HK-2 (cell line): ENCODE measurements around the gene CFAP251.
A peak's percentile ranks its signal among the peaks of the same experiment; 100 is the strongest.
"Not testable (repeated sequence)": the region's sequence is repeated elsewhere in the genome, so short reads cannot be mapped to it uniquely, and the experiment has no call there.

ENCODE experiments used
- DNase-seq: peaks from one replicate; pipeline ENCODE4 v3.0.0-alpha.2; 2018; ENCODE audit not compliant: unreplicated experiment

CFAP251 gene

GRCh38 chr12:121903202-121903601 lies 15.2 kb upstream of the CFAP251 start:
- DNase-seq: no peak

- DNase-seq: no peak
These were observed 12.6 kb upstream of the CFAP251 start for GRCh38 chr12:121905746-121906145.

- no peak for DNase-seq
These were observed 9.7 kb upstream of the CFAP251 start for GRCh38 chr12:121908702-121909101.

GRCh38 chr12:121911824-121912585 lies 6.4 kb upstream of the CFAP251 start:
- DNase-seq: no peak

- DNase-seq: no peak
These were observed 2.5 kb upstream of the CFAP251 start for GRCh38 chr12:121915841-121916321.

GRCh38 chr12:121916719-121917118 lies 1.7 kb upstream of the CFAP251 start:
- DNase-seq: no peak

- no peak for DNase-seq
These were observed 267 bp downstream of the CFAP251 start for GRCh38 chr12:121918679-121919038.

GRCh38 chr12:121921066-121921465 lies 2.7 kb downstream of the CFAP251 start:
- no peak for DNase-seq

- no peak for DNase-seq
These were observed 6.9 kb downstream of the CFAP251 start for GRCh38 chr12:121925358-121925695.

GRCh38 chr12:121926874-121927706 lies 8.7 kb downstream of the CFAP251 start:
- DNase-seq: no peak

- no peak for DNase-seq
These were observed 9.4 kb downstream of the CFAP251 start for GRCh38 chr12:121927813-121928212.

GRCh38 chr12:121929545-121929944 lies 11.2 kb downstream of the CFAP251 start:
- not testable (repeated sequence) for DNase-seq

- DNase-seq: no peak
These were observed 12.5 kb downstream of the CFAP251 start for GRCh38 chr12:121930862-121931261.

GRCh38 chr12:121932176-121932536 lies 13.8 kb downstream of the CFAP251 start:
- no peak for DNase-seq

GRCh38 chr12:121932914-121933521 lies 14.6 kb downstream of the CFAP251 start:
- DNase-seq: no peak

GRCh38 chr12:121933522-121934308 lies 15.3 kb downstream of the CFAP251 start:
- peak; percentile 42 for DNase-seq

GRCh38 chr12:121934309-121934664 lies 15.9 kb downstream of the CFAP251 start:
- no peak for DNase-seq

- no peak for DNase-seq
These were observed 19.3 kb downstream of the CFAP251 start for GRCh38 chr12:121937654-121938053.

- DNase-seq: no peak
These were observed 20.8 kb downstream of the CFAP251 start for GRCh38 chr12:121939186-121939585.

GRCh38 chr12:121939992-121940766 lies 21.8 kb downstream of the CFAP251 start:
- no peak for DNase-seq

- DNase-seq: no peak
These were observed 23.8 kb downstream of the CFAP251 start for GRCh38 chr12:121942145-121942718.
